ENCODE results near the gene CSNK2A1.

Gene CSNK2A1

GRCh38 chr20:539191-539590, 4.4 kb downstream of the CSNK2A1 start:
- Histone ChIP-seq H3K27ac (ENCODE audit: low read depth, low read length) (no peak overlapping the region), H3K4me3 (ENCODE audit: low read length) (no peak overlapping the region), H3K4me1 (ENCODE audit: control insufficient read depth, insufficient read depth, low read length) (peaks cover 9% of the 10 kb centered on the region), H3K27me3 (ENCODE audit: control insufficient read depth, insufficient read depth, low read length) (no peaks in the 10 kb centered on the region), H3K9ac (ENCODE audit: low read length) (no peak overlapping the region), H3K36me3 (ENCODE audit: control insufficient read depth, insufficient read depth, low read length) (no peaks in the 10 kb centered on the region)

- no peak overlapping the region for H3K9ac ChIP-seq (ENCODE audit: low read length)
- no peaks in the 10 kb centered on the region for H3K36me3 ChIP-seq (ENCODE audit: control insufficient read depth, insufficient read depth, low read length)
- H3K27me3 ChIP-seq (ENCODE audit: control insufficient read depth, insufficient read depth, low read length) = no peaks in the 10 kb centered on the region
- no peak overlapping the region for H3K4me3 ChIP-seq (ENCODE audit: low read length)
- H3K4me1 ChIP-seq (ENCODE audit: control insufficient read depth, insufficient read depth, low read length) = peaks cover 9% of the 10 kb centered on the region
- H3K27ac ChIP-seq (ENCODE audit: low read depth, low read length) = no peak overlapping the region
Observed at GRCh38 chr20:537983-538382, 5.6 kb downstream of the CSNK2A1 start.

GRCh38 chr20:536426-537010, 7.1 kb downstream of the CSNK2A1 start:
- no peak overlapping the region for H3K27ac ChIP-seq (ENCODE audit: low read depth, low read length)
- no peaks in the 10 kb centered on the region for H3K36me3 ChIP-seq (ENCODE audit: control insufficient read depth, insufficient read depth, low read length)
- peaks cover 9% of the 10 kb centered on the region for H3K4me1 ChIP-seq (ENCODE audit: control insufficient read depth, insufficient read depth, low read length)
- H3K9ac ChIP-seq (ENCODE audit: low read length) = no peak overlapping the region
- H3K27me3 ChIP-seq (ENCODE audit: control insufficient read depth, insufficient read depth, low read length) = no peaks in the 10 kb centered on the region
- H3K4me3 ChIP-seq (ENCODE audit: low read length) = peak overlapping the region; percentile 14

- Histone ChIP-seq H3K4me1 (ENCODE audit: control insufficient read depth, insufficient read depth, low read length) (peaks cover 9% of the 10 kb centered on the region), H3K4me3 (ENCODE audit: low read length) (peak overlapping the region; percentile 14), H3K27me3 (ENCODE audit: control insufficient read depth, insufficient read depth, low read length) (no peaks in the 10 kb centered on the region), H3K27ac (ENCODE audit: low read depth, low read length) (no peak overlapping the region), H3K36me3 (ENCODE audit: control insufficient read depth, insufficient read depth, low read length) (no peaks in the 10 kb centered on the region), H3K9ac (ENCODE audit: low read length) (no peak overlapping the region)
Observed at GRCh38 chr20:535958-536357, 7.6 kb downstream of the CSNK2A1 start.

GRCh38 chr20:533526-533925, 10.1 kb downstream of the CSNK2A1 start:
- H3K36me3 ChIP-seq (ENCODE audit: control insufficient read depth, insufficient read depth, low read length) = no peaks in the 10 kb centered on the region
- H3K27me3 ChIP-seq (ENCODE audit: control insufficient read depth, insufficient read depth, low read length) = no peaks in the 10 kb centered on the region
- H3K27ac ChIP-seq (ENCODE audit: low read depth, low read length) = no peak overlapping the region
- no peak overlapping the region for H3K9ac ChIP-seq (ENCODE audit: low read length)
- peaks cover 7% of the 10 kb centered on the region for H3K4me1 ChIP-seq (ENCODE audit: control insufficient read depth, insufficient read depth, low read length)
- no peak overlapping the region for H3K4me3 ChIP-seq (ENCODE audit: low read length)

GRCh38 chr20:532530-532929, 11.1 kb downstream of the CSNK2A1 start:
- no peaks in the 10 kb centered on the region for H3K27me3 ChIP-seq (ENCODE audit: control insufficient read depth, insufficient read depth, low read length)
- no peaks in the 10 kb centered on the region for H3K36me3 ChIP-seq (ENCODE audit: control insufficient read depth, insufficient read depth, low read length)
- peaks cover 7% of the 10 kb centered on the region for H3K4me1 ChIP-seq (ENCODE audit: control insufficient read depth, insufficient read depth, low read length)
- no peak overlapping the region for H3K4me3 ChIP-seq (ENCODE audit: low read length)
- H3K27ac ChIP-seq (ENCODE audit: low read depth, low read length) = no peak overlapping the region
- no peak overlapping the region for H3K9ac ChIP-seq (ENCODE audit: low read length)

- H3K36me3 ChIP-seq (ENCODE audit: control insufficient read depth, insufficient read depth, low read length) = no peaks in the 10 kb centered on the region
- no peak overlapping the region for H3K4me3 ChIP-seq (ENCODE audit: low read length)
- H3K9ac ChIP-seq (ENCODE audit: low read length) = no peak overlapping the region
- H3K4me1 ChIP-seq (ENCODE audit: control insufficient read depth, insufficient read depth, low read length) = peaks cover 7% of the 10 kb centered on the region
- no peaks in the 10 kb centered on the region for H3K27me3 ChIP-seq (ENCODE audit: control insufficient read depth, insufficient read depth, low read length)
- H3K27ac ChIP-seq (ENCODE audit: low read depth, low read length) = no peak overlapping the region
Observed at GRCh38 chr20:531608-532007, 12.0 kb downstream of the CSNK2A1 start.

GRCh38 chr20:530321-530720, 13.3 kb downstream of the CSNK2A1 start:
- H3K27me3 ChIP-seq (ENCODE audit: control insufficient read depth, insufficient read depth, low read length) = no peaks in the 10 kb centered on the region
- no peak overlapping the region for H3K4me3 ChIP-seq (ENCODE audit: low read length)
- no peaks in the 10 kb centered on the region for H3K4me1 ChIP-seq (ENCODE audit: control insufficient read depth, insufficient read depth, low read length)
- H3K9ac ChIP-seq (ENCODE audit: low read length) = no peak overlapping the region
- no peak overlapping the region for H3K27ac ChIP-seq (ENCODE audit: low read depth, low read length)
- H3K36me3 ChIP-seq (ENCODE audit: control insufficient read depth, insufficient read depth, low read length) = no peaks in the 10 kb centered on the region

GRCh38 chr20:528923-529604, 14.5 kb downstream of the CSNK2A1 start:
- H3K27me3 ChIP-seq (ENCODE audit: control insufficient read depth, insufficient read depth, low read length) = no peaks in the 10 kb centered on the region
- no peak overlapping the region for H3K9ac ChIP-seq (ENCODE audit: low read length)
- H3K36me3 ChIP-seq (ENCODE audit: control insufficient read depth, insufficient read depth, low read length) = no peaks in the 10 kb centered on the region
- H3K4me1 ChIP-seq (ENCODE audit: control insufficient read depth, insufficient read depth, low read length) = no peaks in the 10 kb centered on the region
- no peak overlapping the region for H3K4me3 ChIP-seq (ENCODE audit: low read length)
- H3K27ac ChIP-seq (ENCODE audit: low read depth, low read length) = no peak overlapping the region

GRCh38 chr20:527571-527886, 16.1 kb downstream of the CSNK2A1 start:
- H3K36me3 ChIP-seq (ENCODE audit: control insufficient read depth, insufficient read depth, low read length) = no peaks in the 10 kb centered on the region
- H3K4me1 ChIP-seq (ENCODE audit: control insufficient read depth, insufficient read depth, low read length) = no peaks in the 10 kb centered on the region
- no peak overlapping the region for H3K4me3 ChIP-seq (ENCODE audit: low read length)
- H3K9ac ChIP-seq (ENCODE audit: low read length) = no peak overlapping the region
- no peak overlapping the region for H3K27ac ChIP-seq (ENCODE audit: low read depth, low read length)
- no peaks in the 10 kb centered on the region for H3K27me3 ChIP-seq (ENCODE audit: control insufficient read depth, insufficient read depth, low read length)

- Histone ChIP-seq H3K27ac (ENCODE audit: low read depth, low read length) (no peak overlapping the region), H3K4me3 (ENCODE audit: low read length) (no peak overlapping the region), H3K4me1 (ENCODE audit: control insufficient read depth, insufficient read depth, low read length) (peaks cover 2% of the 10 kb centered on the region), H3K36me3 (ENCODE audit: control insufficient read depth, insufficient read depth, low read length) (no peaks in the 10 kb centered on the region), H3K27me3 (ENCODE audit: control insufficient read depth, insufficient read depth, low read length) (no peaks in the 10 kb centered on the region), H3K9ac (ENCODE audit: low read length) (no peak overlapping the region)
Observed at GRCh38 chr20:521860-522259, 21.7 kb downstream of the CSNK2A1 start.

- no peak overlapping the region for H3K4me3 ChIP-seq (ENCODE audit: low read length)
- no peak overlapping the region for H3K27ac ChIP-seq (ENCODE audit: low read depth, low read length)
- H3K9ac ChIP-seq (ENCODE audit: low read length) = no peak overlapping the region
- H3K27me3 ChIP-seq (ENCODE audit: control insufficient read depth, insufficient read depth, low read length) = no peaks in the 10 kb centered on the region
- peaks cover 2% of the 10 kb centered on the region for H3K4me1 ChIP-seq (ENCODE audit: control insufficient read depth, insufficient read depth, low read length)
- H3K36me3 ChIP-seq (ENCODE audit: control insufficient read depth, insufficient read depth, low read length) = no peaks in the 10 kb centered on the region
Observed at GRCh38 chr20:519999-520398, 23.6 kb downstream of the CSNK2A1 start.

- Histone ChIP-seq H3K27ac (ENCODE audit: low read depth, low read length) (no peak overlapping the region), H3K4me1 (ENCODE audit: control insufficient read depth, insufficient read depth, low read length) (peaks cover 2% of the 10 kb centered on the region), H3K4me3 (ENCODE audit: low read length) (no peak overlapping the region), H3K27me3 (ENCODE audit: control insufficient read depth, insufficient read depth, low read length) (no peaks in the 10 kb centered on the region), H3K9ac (ENCODE audit: low read length) (no peak overlapping the region), H3K36me3 (ENCODE audit: control insufficient read depth, insufficient read depth, low read length) (no peaks in the 10 kb centered on the region)
Observed at GRCh38 chr20:517221-517620, 26.4 kb downstream of the CSNK2A1 start.
